ENCODE data around the gene GATA2.

The GATA2 gene

GRCh38 chr3:128456776-128457715 lies 36.0 kb downstream of the GATA2 start:
- no peak for DNase-seq (ENCODE audit: low spot score)

- no peak for DNase-seq (ENCODE audit: low spot score)
Observed at GRCh38 chr3:128455786-128456748, 36.9 kb downstream of the GATA2 start.

- DNase-seq (ENCODE audit: low spot score) = no peak
Observed at GRCh38 chr3:128455116-128455515, 37.9 kb downstream of the GATA2 start.

- no peak for DNase-seq (ENCODE audit: low spot score)
Observed at GRCh38 chr3:128454310-128454618, 38.7 kb downstream of the GATA2 start.

- DNase-seq (ENCODE audit: low spot score) = no peak
Observed at GRCh38 chr3:128453501-128454309, 39.3 kb downstream of the GATA2 start.

GRCh38 chr3:128452678-128453275 lies 40.2 kb downstream of the GATA2 start:
- DNase-seq (ENCODE audit: low spot score) = no peak

- DNase-seq (ENCODE audit: low spot score) = no peak
Observed at GRCh38 chr3:128452120-128452519, 40.9 kb downstream of the GATA2 start.

GRCh38 chr3:128449111-128449638 lies 43.8 kb downstream of the GATA2 start:
- DNase-seq (ENCODE audit: low spot score) = no peak

- no peak for DNase-seq (ENCODE audit: low spot score)
Observed at GRCh38 chr3:128448491-128448890, 44.5 kb downstream of the GATA2 start.

GRCh38 chr3:128447561-128448013 lies 45.4 kb downstream of the GATA2 start:
- DNase-seq (ENCODE audit: low spot score) = peak; percentile 32

- DNase-seq (ENCODE audit: low spot score) = no peak
Observed at GRCh38 chr3:128446821-128447220, 46.2 kb downstream of the GATA2 start.

- DNase-seq (ENCODE audit: low spot score) = no peak
Observed at GRCh38 chr3:128445357-128445756, 47.6 kb downstream of the GATA2 start.

GRCh38 chr3:128443771-128444170 lies 49.2 kb downstream of the GATA2 start:
- no peak for DNase-seq (ENCODE audit: low spot score)

- no peak for DNase-seq (ENCODE audit: low spot score)
Observed at GRCh38 chr3:128442949-128443348, 50.1 kb downstream of the GATA2 start.

- no peak for DNase-seq (ENCODE audit: low spot score)
Observed at GRCh38 chr3:128442070-128442469, 50.9 kb downstream of the GATA2 start.

GRCh38 chr3:128439226-128439625 lies 53.8 kb downstream of the GATA2 start:
- DNase-seq (ENCODE audit: low spot score) = no peak

- peak; percentile 48 for DNase-seq (ENCODE audit: low spot score)
Observed at GRCh38 chr3:128438488-128439072, 54.4 kb downstream of the GATA2 start.

- no peak for DNase-seq (ENCODE audit: low spot score)
Observed at GRCh38 chr3:128436214-128436613, 56.8 kb downstream of the GATA2 start.

- no peak for DNase-seq (ENCODE audit: low spot score)
Observed at GRCh38 chr3:128435561-128435960, 57.4 kb downstream of the GATA2 start.

GRCh38 chr3:128435058-128435457 lies 57.9 kb downstream of the GATA2 start:
- no peak for DNase-seq (ENCODE audit: low spot score)

GRCh38 chr3:128434524-128434923 lies 58.5 kb downstream of the GATA2 start:
- no peak for DNase-seq (ENCODE audit: low spot score)
